ENCODE data around the gene CEBPZ.
A peak's percentile ranks its signal among the peaks of the same experiment; 100 is the strongest.
"Not testable (repeated sequence)": the region's sequence is repeated elsewhere in the genome, so short reads cannot be mapped to it uniquely, and the experiment has no call there.

CEBPZ gene

DNA sequence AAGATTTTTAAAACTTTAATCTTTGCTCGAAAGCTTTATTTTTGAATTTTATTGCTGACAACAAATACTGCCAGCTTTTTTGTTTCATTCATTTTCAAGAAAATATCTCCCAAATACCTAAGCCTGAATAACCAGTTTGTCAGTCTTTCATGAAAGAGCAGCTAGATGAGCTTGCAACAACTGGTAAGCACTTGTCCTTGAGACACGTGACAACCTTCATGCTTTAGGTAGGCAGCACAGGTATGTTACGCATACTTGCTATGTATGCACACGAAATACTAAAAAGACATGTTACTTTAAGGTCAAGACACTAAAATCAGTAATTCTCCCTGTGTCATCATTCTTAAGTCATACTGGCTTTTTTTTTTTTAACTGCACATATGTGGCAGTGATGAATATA, 12.3 kb downstream of the CEBPZ start:
- H3K4me3 ChIP-seq (IDR thresholded peaks at IDR 0.05; ENCODE audit: insufficient read depth, low read depth, low read length), result no peak overlapping the region
- TF ChIP-seq, protein P1, sequence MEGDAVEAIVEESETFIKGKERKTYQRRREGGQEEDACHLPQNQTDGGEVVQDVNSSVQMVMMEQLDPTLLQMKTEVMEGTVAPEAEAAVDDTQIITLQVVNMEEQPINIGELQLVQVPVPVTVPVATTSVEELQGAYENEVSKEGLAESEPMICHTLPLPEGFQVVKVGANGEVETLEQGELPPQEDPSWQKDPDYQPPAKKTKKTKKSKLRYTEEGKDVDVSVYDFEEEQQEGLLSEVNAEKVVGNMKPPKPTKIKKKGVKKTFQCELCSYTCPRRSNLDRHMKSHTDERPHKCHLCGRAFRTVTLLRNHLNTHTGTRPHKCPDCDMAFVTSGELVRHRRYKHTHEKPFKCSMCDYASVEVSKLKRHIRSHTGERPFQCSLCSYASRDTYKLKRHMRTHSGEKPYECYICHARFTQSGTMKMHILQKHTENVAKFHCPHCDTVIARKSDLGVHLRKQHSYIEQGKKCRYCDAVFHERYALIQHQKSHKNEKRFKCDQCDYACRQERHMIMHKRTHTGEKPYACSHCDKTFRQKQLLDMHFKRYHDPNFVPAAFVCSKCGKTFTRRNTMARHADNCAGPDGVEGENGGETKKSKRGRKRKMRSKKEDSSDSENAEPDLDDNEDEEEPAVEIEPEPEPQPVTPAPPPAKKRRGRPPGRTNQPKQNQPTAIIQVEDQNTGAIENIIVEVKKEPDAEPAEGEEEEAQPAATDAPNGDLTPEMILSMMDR (conservative IDR thresholded peaks at IDR 0.05; ENCODE audit: low read depth, low read length), result no peak
- no peaks in the 10 kb centered on the region for H3K27me3 ChIP-seq (ENCODE audit: insufficient read depth, low read depth)
- H3K4me1 ChIP-seq (ENCODE audit: low read depth, poor library complexity, severe bottlenecking), result peaks cover 34% of the 10 kb centered on the region
- H3K4me2 ChIP-seq, result no peak overlapping the region
- no peak overlapping the region for H3K9ac ChIP-seq
- H4K20me1 ChIP-seq (ENCODE audit: insufficient read depth), result no peaks in the 10 kb centered on the region
- no peak overlapping the region for H3K27ac ChIP-seq
- H3K36me3 ChIP-seq (ENCODE audit: insufficient read depth), result peaks cover 10% of the 10 kb centered on the region; the same call in 1 of the 2 replicates
- H2AFZ ChIP-seq (ENCODE audit: low read depth), result no peak overlapping the region
- H3K79me2 ChIP-seq (ENCODE audit: insufficient read depth, low read depth), result peaks cover 5% of the 10 kb centered on the region; the same call in 1 of the 2 replicates

- H3K27ac ChIP-seq, result peak overlapping the region; percentile 50
- H3K4me2 ChIP-seq, result 0 out of 2 replicates have a peak overlapping the region, but pooled peaks have one; percentile 3
- H3K4me1 ChIP-seq (ENCODE audit: low read depth, poor library complexity, severe bottlenecking), result peaks cover 21% of the 10 kb centered on the region
- H3K4me3 ChIP-seq (IDR thresholded peaks at IDR 0.05; ENCODE audit: insufficient read depth, low read depth, low read length), result no peak overlapping the region
- no peak overlapping the region for H2AFZ ChIP-seq (ENCODE audit: low read depth)
- no peaks in the 10 kb centered on the region for H3K79me2 ChIP-seq (ENCODE audit: insufficient read depth, low read depth)
- peak overlapping the region; percentile 7; the same call in 1 of the 2 replicates for H3K9ac ChIP-seq
- no peaks in the 10 kb centered on the region for H4K20me1 ChIP-seq (ENCODE audit: insufficient read depth)
- H3K36me3 ChIP-seq (ENCODE audit: insufficient read depth), result peaks cover 21% of the 10 kb centered on the region; the same call in 1 of the 2 replicates
- TF ChIP-seq, protein P1 (conservative IDR thresholded peaks at IDR 0.05; ENCODE audit: low read depth, low read length), result no peak
- H3K27me3 ChIP-seq (ENCODE audit: insufficient read depth, low read depth), result no peaks in the 10 kb centered on the region
Measured at GRCh38 chr2:37215250-37215649, 16.1 kb downstream of the CEBPZ start.

DNA sequence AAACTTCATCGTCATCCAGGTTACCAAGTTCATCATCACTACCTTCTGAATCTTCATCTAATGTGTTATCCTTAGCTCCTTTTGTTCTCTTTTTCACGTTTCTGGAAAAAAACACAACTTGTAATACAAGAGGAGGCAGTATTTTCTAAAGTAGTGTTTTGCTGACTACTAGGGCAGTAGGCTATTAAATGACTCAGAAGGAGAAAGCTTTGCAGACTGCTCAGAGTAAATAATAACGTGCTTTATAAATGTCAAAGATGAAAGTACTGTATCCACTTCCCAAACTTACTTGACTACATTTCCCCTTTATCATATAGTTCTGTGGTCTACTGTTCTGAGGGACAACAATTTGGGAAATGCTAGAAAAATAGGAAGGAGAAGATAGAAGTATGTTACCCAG, 19.5 kb downstream of the CEBPZ start:
- Histone ChIP-seq H2AFZ (ENCODE audit: low read depth) (no peak overlapping the region), H4K20me1 (ENCODE audit: insufficient read depth) (no peaks in the 10 kb centered on the region), H3K79me2 (ENCODE audit: insufficient read depth, low read depth) (peaks cover 8% of the 10 kb centered on the region; the same call in 1 of the 2 replicates), H3K27ac (no peak overlapping the region), H3K4me1 (ENCODE audit: low read depth, poor library complexity, severe bottlenecking) (peaks cover 21% of the 10 kb centered on the region), H3K36me3 (ENCODE audit: insufficient read depth) (peaks cover 29% of the 10 kb centered on the region; the same call in 1 of the 2 replicates), H3K4me3 (IDR thresholded peaks at IDR 0.05; ENCODE audit: insufficient read depth, low read depth, low read length) (no peak overlapping the region), H3K27me3 (ENCODE audit: insufficient read depth, low read depth) (no peaks in the 10 kb centered on the region), H3K4me2 (no peak overlapping the region), H3K9ac (no peak overlapping the region)
- TF ChIP-seq, protein P1 (conservative IDR thresholded peaks at IDR 0.05; ENCODE audit: low read depth, low read length), result no peak

DNA sequence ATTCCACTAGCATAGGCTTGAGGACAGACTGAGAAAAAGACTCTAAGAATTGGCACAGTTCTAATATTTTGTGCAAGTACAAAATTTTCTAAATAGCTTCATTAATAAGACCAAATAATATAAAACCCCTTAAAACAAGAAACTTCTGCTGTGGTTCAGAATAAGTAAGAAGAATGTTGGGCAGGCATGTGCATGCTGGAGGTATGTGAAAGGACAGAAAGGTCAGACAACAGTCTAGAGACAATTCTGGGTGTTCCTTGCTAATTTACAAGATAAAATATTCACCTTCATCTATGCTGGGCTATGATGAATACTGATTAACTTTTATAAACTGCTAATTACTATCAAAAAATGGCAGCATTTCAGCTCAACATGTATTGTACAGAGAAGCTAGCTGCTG, 20.2 kb downstream of the CEBPZ start:
- no peaks in the 10 kb centered on the region for H4K20me1 ChIP-seq (ENCODE audit: insufficient read depth)
- no peak overlapping the region for H2AFZ ChIP-seq (ENCODE audit: low read depth)
- peaks cover 15% of the 10 kb centered on the region; the same call in 1 of the 2 replicates for H3K79me2 ChIP-seq (ENCODE audit: insufficient read depth, low read depth)
- no peak overlapping the region for H3K27ac ChIP-seq
- peaks cover 30% of the 10 kb centered on the region; the same call in 1 of the 2 replicates for H3K36me3 ChIP-seq (ENCODE audit: insufficient read depth)
- H3K4me1 ChIP-seq (ENCODE audit: low read depth, poor library complexity, severe bottlenecking), result peaks cover 18% of the 10 kb centered on the region
- TF ChIP-seq, protein P1 (conservative IDR thresholded peaks at IDR 0.05; ENCODE audit: low read depth, low read length), result no peak
- no peak overlapping the region for H3K9ac ChIP-seq
- H3K27me3 ChIP-seq (ENCODE audit: insufficient read depth, low read depth), result no peaks in the 10 kb centered on the region
- no peak overlapping the region for H3K4me3 ChIP-seq (IDR thresholded peaks at IDR 0.05; ENCODE audit: insufficient read depth, low read depth, low read length)
- H3K4me2 ChIP-seq, result no peak overlapping the region

GRCh38 chr2:37206760-37207159, 24.6 kb downstream of the CEBPZ start:
- H3K4me3 ChIP-seq (IDR thresholded peaks at IDR 0.05; ENCODE audit: insufficient read depth, low read depth, low read length); H3K4me2 ChIP-seq; H4K20me1 ChIP-seq (ENCODE audit: insufficient read depth); H3K9ac ChIP-seq; H3K27ac ChIP-seq; H2AFZ ChIP-seq (ENCODE audit: low read depth); H3K4me1 ChIP-seq (ENCODE audit: low read depth, poor library complexity, severe bottlenecking); H3K27me3 ChIP-seq (ENCODE audit: insufficient read depth, low read depth): not testable (repeated sequence)
- H3K36me3 ChIP-seq (ENCODE audit: insufficient read depth), result peaks cover 25% of the 10 kb centered on the region; the same call in 1 of the 2 replicates
- H3K79me2 ChIP-seq (ENCODE audit: insufficient read depth, low read depth), result peaks cover 22% of the 10 kb centered on the region; the same call in 1 of the 2 replicates
